Coronary artery (tissue), 2 donors: ENCODE results near the gene SLIT3.
A peak's percentile ranks its signal among the peaks of the same experiment; 100 is the strongest.

ENCODE experiments used
- DNase-seq: peaks from one replicate; pipeline ENCODE4 v3.0.0-alpha.2; 2017; ENCODE audit warnings: low spot score
- H3K27ac ChIP-seq, 2 donors: fragments of 200-600 bp; sonication (generic); one replicate each; pipeline ENCODE4 v1.5.1; 2016 to 2019
- H3K4me3 ChIP-seq: fragments of 200-600 bp; sonication (generic); 2 replicates; pipeline ENCODE4 v1.5.1; 2016; ENCODE audit warnings: mild to moderate bottlenecking, moderate library complexity
- TF ChIP-seq, protein P1 (sequence below): fragments of 200-600 bp; sonication (generic); IDR thresholded peaks from one replicate; pipeline ENCODE4 v1.5.1; 2019; ENCODE audit warnings: antibody characterized with exemption

SLIT3 gene

DNA sequence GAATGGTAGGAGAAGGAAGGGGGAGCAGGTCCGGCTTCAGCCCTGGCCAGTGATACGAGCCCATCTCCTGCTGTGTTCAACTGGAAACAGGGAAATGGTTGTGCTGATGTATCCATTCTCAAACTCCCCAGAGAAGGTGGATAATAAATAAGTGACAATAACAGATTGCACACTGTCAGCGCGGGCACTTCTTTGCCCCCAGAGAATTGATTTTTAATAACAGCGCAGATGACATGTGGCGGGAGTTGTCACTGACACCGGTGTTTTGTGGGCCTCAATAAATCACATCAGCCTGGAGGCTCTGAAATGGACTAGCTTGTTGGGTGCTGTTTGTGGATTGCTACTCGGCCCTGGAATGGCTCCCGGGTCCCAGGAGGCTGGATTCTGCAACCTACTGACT, 580.4 kb downstream of the SLIT3 start:
- TF ChIP-seq, protein P1, sequence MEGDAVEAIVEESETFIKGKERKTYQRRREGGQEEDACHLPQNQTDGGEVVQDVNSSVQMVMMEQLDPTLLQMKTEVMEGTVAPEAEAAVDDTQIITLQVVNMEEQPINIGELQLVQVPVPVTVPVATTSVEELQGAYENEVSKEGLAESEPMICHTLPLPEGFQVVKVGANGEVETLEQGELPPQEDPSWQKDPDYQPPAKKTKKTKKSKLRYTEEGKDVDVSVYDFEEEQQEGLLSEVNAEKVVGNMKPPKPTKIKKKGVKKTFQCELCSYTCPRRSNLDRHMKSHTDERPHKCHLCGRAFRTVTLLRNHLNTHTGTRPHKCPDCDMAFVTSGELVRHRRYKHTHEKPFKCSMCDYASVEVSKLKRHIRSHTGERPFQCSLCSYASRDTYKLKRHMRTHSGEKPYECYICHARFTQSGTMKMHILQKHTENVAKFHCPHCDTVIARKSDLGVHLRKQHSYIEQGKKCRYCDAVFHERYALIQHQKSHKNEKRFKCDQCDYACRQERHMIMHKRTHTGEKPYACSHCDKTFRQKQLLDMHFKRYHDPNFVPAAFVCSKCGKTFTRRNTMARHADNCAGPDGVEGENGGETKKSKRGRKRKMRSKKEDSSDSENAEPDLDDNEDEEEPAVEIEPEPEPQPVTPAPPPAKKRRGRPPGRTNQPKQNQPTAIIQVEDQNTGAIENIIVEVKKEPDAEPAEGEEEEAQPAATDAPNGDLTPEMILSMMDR = no peak
- no peak overlapping the region for H3K27ac ChIP-seq
- H3K4me3 ChIP-seq = no peak overlapping the region
- DNase-seq = no peak

DNA sequence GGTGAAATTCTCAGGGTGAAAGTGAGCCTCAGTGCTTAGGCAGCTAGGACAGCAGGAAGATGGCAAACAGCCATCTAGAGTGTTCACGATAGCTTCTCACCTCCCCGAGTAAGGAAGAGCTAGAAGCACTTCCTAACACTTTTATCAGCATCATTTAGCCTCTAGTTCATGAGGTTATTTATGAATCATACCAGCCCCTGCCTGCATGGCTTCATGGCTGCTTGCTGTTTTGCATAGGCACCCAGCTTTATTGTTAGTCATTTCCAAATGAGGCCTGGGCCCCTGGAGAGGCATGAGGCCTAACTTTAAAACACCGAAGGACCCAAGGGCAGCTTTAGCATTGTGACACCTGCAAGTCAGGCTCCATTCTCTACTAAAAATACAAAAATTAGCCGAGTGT, 586.9 kb downstream of the SLIT3 start:
- Histone ChIP-seq H3K27ac (no peak overlapping the region), H3K4me3 (no peak overlapping the region)
- peak; percentile 21 for DNase-seq
- TF ChIP-seq, protein P1 = no peak

DNA sequence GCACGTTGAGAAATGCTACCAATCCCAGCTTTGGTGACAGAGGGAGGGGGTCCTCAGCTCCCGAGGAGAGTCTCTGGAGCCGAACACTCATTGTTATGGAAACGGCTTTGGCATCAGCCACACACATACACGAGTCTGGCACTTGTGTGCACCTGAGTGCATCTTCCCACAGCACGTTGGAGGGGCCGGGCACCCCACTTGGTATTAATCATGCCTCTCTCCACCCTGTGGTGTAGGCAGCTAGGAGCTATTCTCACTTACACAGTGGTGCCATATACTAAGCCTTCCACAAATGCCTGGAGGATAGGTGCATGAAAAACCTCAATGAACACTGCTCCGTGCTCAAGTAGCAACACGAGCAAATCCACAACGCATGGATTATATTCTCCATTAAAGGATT, 587.9 kb downstream of the SLIT3 start:
- Histone ChIP-seq H3K4me3 (no peak overlapping the region), H3K27ac (peak overlapping the region in 1 of 2 donors; percentile 84)
- peak; percentile 47 for DNase-seq
- TF ChIP-seq, protein P1 = no peak

DNA sequence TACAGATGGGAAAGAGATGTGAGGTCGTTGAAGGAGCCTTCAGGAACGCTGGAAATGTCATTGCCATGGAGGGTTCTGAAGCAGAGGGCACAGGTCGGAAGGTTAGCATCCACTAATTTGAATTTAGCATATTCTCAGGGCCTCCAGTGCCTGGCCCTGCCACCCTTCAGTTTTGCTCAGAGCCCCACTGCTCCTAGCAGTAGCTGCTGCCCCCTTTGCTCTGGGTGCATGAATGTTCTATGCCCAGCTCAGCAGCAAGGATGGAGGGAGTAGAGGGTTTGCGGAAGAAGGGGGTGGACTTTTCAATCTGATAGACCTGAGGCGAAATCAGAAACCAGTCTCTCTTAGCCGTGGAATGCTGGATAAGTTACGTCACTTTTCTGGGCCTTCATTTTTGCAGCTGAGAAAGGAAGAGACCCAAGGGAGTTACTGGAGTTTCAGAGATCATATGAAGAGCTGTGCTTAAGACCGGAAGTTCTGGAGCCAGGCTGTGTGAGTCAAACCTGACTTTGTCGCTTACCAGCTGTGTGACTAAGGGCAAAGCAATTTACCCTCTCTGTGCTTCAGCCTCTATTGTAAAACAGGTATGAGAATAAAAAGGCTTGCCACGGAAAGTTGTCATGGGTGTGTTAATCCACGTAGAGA, 588.5 kb downstream of the SLIT3 start:
- peak; percentile 76 for DNase-seq
- H3K4me3 ChIP-seq = no peak overlapping the region
- TF ChIP-seq, protein P1 = no peak
- H3K27ac ChIP-seq = peak overlapping the region; percentile 3 to 84

DNA sequence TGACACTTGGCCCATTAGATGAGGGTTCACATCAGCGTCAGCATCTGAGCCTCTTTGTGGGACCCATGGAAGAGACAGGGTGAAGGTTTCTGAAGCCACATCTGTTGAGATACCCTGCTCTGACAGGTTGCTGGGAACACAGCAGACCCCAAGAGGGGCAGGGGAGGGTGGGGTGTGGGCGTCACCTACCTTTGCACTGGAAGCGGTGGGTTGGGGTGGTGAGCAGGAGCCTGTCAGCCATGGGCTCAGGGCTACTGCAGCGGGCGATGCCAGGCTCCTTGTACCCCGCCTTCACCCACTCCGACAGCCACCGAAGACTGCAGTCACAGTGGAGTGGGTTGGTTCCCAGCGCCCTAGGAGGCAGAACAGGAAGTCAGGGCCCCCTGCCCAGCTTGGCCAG, 590.2 kb downstream of the SLIT3 start:
- TF ChIP-seq, protein P1 = no peak
- DNase-seq = peak; percentile 64
- Histone ChIP-seq H3K4me3 (no peak overlapping the region), H3K27ac (no peak overlapping the region)

DNA sequence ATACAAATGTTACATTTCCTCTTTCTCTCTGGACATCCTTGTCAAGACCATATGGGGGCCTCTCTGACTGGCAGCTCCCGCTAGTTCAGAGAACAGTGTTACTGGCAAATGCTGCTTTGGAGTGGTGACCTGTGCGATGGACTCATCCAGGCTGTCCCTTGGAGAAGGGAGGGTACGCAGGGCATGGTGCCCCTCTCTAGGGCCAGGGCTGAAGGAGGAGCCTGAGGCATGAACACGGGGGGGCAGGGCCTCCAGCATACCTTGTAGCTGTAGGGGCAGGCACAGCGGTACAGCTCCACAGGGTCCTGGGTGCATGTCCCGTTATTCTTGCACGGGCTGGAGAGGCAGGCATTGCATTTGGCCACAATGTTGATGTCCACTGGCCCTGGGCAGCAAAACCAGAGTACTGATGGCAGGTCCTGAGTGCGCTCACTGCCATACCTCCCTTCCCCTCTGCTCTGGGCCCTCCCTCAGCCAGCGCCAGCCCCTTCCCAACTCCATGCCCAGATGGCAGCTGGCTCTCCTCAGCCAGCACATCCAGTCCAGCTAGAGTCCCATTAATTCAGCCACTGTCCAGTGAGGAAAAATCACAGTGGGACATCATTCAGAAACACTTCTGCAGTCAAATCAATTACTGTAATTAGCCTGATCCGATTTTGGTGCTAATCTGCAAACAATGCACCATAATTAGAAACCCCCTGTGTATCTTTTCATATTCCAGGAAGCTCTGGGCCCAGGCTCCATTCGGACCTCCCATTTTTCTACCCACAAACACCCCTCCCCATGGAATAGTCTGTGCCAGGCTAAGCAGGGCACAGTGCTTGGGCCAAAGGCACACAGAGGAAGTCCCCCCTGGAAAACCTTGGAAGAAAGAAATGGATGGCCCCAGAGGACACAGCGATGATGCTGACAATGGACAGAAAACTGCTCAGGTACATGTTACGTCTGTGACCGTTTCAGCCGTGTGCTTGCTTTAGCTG, 592.9 kb downstream of the SLIT3 start:
- Histone ChIP-seq H3K4me3 (no peak overlapping the region), H3K27ac (no peak overlapping the region)
- TF ChIP-seq, protein P1 = no peak
- peak; percentile 56 for DNase-seq
